ENCODE measurements around the gene CCDC178. TPM values are rescaled to one million over a fixed set of nuclear protein-coding genes. Genes with fewer than 3 reads are reported as not detected.
"Not testable (repeated sequence)": the region's sequence is repeated elsewhere in the genome, so short reads cannot be mapped to it uniquely, and the experiment has no call there.

CCDC178 gene
- polyA plus RNA-seq, 4 donors = 1.7 to 2.4 (median 1.8) TPM

DNA sequence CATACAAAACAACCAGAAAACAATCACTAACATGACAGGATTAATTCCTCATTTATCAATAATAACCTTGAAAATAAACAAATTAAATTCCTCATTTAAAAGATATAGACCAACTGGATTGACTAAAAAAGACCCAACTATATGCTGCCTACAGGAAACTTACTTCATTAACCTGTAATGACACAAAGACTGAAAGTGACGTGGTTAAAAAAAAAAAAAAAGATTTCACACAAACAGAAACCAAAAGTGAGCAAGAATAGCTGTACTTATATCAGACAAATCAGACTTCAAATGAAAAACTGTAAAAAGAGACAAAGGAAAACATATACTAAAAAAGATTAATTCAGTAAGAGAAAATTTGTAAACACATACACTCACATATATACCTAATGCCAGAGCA is 201.2 kb downstream of the CCDC178 start:
- no peak for DNase-seq (ENCODE audit: low read depth in 4 of 4, low spot score in 3 of 4)

DNA sequence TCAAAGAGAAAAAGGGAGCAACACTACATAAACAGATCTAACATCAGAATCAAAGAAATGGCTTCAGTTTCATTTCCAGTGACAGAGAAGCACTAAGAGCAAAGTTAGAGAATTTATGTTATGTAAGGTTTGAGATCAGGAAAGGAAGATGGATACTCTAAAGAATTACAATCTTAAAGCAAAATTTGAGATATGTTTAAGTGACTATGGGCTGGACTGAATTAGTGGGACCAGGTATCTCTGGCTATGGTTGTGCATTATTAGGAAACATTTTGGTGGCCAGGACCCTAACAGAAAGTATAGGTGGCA is 208.2 kb downstream of the CCDC178 start:
- DNase-seq (ENCODE audit: low read depth in 4 of 4, low spot score in 3 of 4) = no peak

DNA sequence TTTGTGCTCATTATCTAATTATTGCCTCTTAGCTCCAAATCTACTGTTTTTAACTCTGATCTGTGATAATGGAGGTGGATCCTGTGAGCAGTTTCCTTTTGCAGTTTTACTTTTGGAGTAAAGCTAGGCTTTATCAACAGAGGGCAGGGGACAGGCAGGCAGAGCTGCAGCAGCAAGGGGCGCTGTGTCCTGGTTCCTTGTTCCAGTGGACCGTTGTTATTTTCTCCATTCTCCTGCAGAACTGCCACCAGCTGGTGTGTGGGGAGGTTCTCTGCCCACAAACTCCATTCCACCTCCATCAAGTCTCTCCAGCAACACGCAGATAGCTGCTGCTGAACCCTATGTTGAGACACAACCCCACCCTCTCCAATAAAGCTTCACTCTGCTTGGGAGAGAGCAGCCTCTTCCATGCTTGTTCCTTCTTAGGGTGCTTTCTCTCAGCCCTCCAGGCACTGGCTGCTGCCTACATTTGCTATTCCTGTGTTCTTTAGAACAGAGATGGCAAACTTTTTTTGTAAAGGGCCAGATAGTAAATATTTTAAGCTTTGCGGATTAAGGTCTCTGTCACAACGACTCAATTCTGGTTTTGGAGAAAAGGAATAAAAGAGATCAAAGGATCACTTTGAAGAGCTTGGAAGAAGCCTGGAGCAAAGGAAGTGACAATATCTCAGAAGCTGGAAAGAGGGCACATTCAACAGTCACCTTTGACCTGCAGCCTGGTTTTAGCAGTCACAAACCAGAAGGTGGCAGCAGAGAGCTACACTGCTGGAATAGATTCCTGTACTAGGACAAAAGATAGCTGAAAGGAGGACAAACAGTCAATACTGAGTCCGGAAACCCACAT is 208.8 kb downstream of the CCDC178 start:
- DNase-seq (ENCODE audit: low read depth in 4 of 4, low spot score in 3 of 4) = peak; percentile 56 to 74 (median 68)

DNA sequence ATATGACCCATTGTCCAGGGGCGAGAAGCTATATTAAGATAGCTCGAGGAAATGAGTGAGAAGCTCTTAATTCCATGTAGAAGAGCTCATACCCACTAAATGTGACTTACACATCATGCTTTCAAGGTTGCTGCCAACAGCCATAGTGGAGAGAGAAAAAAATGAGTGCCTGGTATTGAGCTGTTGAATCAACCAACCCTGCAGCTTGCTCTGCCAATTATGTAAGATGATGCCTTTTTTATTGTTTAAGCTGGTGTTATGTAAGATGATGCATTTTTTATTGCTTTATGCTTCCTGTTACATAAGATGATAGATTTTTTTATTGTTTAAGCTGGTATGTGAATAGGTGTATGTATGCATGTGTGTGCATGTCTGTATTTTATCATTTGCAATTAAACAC is 228.2 kb downstream of the CCDC178 start:
- DNase-seq (ENCODE audit: low read depth in 4 of 4, low spot score in 3 of 4) = no peak

DNA sequence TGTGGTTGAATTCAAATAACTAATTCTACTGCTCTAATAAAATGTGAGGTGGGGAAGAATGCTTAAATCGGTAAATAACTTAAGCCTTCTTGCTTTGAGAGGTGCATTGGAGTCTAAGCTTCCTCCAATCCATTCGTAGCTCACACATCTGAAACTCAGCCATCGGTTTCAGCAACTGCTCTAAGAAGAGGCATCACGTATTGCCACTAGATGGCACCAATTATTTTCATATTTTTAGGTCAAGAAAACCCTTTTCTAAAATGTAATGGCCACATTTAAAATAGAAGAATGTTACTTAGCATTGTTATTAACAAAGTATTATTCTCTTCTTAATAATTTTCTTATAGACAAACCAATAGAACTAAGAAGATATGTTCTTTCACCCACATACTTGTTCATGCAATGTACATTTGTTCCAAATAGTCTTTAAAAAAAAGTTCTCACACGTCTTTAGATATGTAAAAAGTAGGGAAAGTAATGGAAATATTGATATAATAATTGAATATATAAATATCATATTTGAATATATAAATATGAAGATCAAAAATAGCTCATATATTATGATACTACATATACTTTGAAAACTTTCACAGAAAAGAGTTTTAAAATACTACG is 229.8 kb downstream of the CCDC178 start:
- DNase-seq (ENCODE audit: low read depth in 4 of 4, low spot score in 3 of 4) = peak in 2 of 4 donors; percentile 14 to 20

DNA sequence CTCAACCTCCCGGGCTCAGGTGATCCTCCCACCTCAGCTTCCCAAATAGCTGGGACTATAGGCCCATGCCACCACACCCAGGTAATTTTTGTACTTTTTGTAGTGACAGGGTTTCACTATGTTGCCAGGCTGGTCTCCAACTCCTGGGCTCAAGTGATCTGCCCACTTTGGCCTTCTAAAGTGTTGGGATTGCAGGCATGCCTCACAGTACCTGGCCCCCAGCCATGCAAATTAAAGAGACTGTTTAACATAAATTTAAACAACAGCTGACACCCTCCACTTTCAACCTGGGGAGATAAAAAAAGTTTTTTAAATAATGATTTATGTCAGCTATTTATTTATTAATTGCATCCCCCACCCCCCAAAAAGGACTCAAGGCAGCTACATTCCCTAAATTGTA is 234.7 kb downstream of the CCDC178 start:
- no peak for DNase-seq (ENCODE audit: low read depth in 4 of 4, low spot score in 3 of 4)

DNA sequence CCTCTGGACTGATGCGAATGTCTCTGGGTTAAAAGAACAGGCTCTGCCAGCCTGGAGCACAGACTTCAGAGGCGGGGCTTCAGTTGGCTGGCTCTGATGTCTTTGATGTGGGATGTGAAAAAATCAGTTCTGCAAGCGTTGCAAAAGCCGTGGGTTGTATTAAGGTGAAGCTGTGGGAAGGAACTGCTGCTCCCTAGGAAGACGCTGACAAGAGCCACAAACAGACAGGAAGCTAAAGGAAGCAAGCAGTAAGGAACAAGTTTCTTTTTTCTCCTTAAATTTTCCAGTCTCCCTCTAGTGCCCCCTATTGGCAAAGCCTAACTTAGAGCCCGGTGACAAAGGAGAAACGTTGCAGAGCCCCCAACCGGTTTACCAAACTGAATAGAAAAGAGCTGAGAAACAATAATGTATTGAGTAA is 239.0 kb downstream of the CCDC178 start:
- peak; percentile 55 to 61 (median 59) for DNase-seq (ENCODE audit: low read depth in 4 of 4, low spot score in 3 of 4)

DNA sequence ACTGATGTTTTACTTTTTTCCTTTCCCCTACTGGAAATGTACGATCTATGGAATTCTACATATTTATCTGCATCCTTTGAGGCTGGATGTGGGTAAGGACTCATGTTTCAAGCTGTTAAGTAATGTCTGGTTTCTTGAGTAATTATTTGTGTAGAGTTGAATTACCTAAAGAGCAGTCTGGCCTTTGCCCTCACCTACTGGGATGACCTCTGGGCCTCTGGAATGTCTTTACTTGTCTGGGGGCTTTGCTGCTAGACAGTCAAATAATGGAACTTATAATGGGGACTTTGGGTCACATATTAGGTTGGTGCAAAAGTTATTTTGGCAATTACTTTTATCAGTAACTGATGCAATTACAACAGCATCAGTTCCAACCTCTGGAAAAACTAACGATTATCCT is 244.7 kb downstream of the CCDC178 start:
- no peak for DNase-seq (ENCODE audit: low read depth in 4 of 4, low spot score in 3 of 4)

DNA sequence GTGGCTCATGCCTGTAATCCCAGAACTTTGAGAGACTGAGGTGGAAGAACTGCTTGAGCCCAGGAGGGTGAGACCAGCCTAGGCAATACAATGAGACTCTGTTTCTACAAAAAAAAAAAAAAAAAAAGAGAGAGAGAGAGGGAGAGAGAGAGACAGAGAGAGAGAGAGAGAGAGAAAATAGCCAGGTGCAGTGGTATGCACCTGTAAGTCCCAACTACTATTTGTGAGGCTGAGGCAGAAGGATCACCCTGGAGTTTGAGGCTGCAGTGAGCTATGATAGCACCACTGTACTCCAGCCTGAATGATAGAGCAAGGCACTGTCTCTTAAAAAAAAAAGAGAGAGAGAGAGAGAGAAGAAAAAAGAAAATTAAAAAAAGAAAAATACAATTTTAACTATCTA is 245.7 kb downstream of the CCDC178 start:
- DNase-seq (ENCODE audit: low read depth in 4 of 4, low spot score in 3 of 4) = no peak

DNA sequence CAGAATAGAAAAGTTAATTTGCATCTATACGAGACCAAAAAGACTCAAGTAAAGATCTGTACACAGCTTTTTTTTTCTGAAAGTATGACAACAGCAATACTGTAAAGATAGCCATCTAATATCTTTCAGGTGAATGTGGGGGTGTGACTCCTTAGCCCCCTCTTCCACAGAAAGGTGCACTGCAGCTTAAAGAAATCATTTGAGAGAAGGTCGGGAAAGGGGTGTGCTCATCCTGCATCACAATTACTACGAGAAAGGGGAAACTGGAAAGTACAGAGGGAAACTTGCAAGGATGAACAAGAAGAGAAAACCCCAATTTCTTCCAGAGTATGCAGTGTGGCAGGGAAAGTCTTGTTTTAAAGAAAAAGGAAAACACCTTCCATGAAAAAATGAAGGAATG is 255.6 kb downstream of the CCDC178 start:
- no peak for DNase-seq (ENCODE audit: low read depth in 4 of 4, low spot score in 3 of 4)

DNA sequence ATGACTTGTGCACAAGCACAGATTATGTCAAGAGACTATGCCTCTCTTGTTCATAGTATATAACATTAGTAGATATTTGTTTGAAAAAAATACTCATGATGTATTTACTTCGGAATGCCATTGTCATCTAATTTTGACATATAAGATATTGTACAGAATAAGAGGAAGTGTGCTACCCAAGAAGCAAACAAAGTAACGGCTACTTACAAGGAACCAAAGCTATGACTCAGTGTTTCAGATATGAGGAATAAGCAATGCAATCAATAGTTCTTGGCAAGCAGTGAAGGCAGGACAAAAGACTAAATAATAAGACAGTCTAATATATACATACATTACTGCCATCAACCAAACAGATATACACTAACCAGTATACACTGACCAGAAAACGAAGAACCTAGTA is 256.3 kb downstream of the CCDC178 start:
- DNase-seq (ENCODE audit: low read depth in 4 of 4, low spot score in 3 of 4) = no peak

DNA sequence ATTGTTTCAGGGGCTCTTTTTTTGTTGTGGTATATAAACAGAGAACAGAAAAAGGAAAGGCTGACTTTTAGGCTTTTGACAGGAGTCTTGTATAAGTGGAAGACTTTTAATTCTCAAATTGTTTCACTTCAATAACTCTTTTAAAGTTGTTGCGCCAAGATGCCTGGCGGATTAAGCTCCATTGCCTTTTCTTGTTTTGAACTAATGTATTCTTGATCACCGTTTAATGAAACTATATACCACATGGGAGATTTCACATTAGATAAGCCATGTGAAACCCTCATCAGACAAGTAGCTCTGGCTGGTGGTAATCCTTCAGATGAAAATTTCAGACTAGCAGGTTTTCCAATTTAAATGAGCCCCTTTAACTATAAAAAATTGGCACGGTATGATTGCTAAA is 257.4 kb downstream of the CCDC178 start:
- DNase-seq (ENCODE audit: low read depth in 4 of 4, low spot score in 3 of 4) = no peak

DNA sequence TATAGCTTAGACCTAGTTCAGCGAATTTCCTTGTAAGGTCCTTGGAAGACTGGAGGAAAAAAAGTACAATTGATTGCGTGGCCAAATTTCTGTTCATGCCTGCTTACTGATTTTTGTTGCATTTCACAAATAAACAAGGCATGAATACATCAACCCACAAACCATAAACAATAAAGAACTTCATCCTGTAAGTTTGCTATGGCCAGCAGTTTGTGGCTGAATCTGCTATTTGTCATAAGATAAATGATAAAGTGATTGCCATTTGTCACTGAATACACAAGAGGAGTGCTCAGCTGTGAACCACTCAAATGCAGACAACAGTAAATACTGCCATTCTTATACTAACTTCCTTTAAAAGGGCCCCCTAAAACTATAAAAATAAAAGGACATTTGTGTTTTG is 259.5 kb downstream of the CCDC178 start:
- DNase-seq (ENCODE audit: low read depth in 4 of 4, low spot score in 3 of 4) = no peak

DNA sequence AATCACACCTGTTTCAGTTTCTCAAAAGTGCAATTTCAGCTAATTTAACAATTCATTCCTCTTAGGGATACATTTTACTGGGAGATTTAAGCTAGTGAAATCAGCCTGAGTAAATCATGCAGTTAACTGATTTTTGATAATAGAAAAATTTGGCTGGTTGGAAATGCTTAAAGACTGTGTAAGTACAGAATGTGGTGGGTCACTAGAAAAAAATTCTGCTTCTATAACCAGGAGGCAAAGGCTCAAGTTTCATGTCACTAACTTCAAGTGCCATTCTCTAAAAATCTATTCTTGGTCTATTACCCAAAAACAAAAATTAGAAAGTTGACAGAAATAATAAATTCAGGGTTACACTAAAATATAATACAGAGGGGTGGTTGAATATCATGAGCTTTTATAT is 271.3 kb downstream of the CCDC178 start:
- DNase-seq (ENCODE audit: low read depth in 4 of 4, low spot score in 3 of 4) = no peak

DNA sequence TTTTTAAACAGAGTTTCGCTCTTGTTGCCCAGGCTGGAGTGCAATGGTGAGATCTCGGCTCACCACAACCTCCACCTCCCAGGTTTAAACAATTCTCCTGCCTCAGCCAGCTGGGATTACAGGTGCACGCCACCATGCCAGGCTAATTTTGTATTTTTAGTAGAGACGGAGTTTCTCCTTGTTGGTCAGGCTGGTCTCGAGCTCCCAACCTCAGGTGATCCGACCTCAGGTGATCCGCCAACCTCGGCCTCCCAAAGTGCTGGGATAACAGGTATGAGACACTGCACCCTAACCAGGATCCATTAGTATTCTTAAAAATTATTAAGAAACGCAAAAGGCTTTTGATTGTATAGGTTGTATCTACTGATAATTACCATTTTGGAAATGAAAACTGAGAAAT is 276.4 kb downstream of the CCDC178 start:
- not testable (repeated sequence) for DNase-seq (ENCODE audit: low read depth in 4 of 4, low spot score in 3 of 4)

DNA sequence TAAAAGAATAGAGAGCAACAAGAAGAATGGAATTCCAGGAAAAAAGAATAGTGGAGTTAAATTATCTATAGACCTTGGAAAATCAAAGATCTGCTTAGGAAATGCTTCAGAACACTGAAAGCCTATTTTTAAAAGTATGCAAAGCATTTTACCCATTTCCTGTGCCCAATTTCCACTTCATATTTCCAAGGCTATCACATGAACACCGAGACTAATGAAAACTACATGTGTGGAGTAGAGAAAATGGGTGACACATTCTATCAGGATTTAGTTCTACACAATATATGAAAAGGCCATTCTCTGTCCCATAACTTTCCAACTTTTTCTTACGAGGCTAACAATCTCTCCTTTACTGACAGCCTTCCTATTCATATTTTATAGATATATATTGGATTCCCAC is 279.4 kb downstream of the CCDC178 start:
- no peak for DNase-seq (ENCODE audit: low read depth in 4 of 4, low spot score in 3 of 4)

DNA sequence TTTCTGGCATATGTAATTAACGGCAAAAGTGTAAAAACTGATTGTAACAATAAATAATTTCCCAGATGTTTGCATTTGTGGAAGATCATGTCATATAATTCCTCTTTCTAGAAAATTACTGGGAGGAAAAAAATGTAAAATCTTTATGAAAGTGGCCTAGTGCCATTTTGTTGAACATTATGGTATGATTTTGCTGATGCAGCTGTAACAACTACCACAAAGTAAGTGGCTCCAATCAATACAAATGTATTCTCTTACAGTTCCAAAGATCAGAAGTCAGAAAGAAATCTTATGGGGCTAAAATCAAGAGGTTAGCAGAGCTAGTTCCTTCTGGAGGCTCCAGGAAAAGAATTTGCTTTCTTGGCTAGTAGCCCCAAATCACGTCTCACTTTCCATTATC is 281.4 kb downstream of the CCDC178 start:
- DNase-seq (ENCODE audit: low read depth in 4 of 4, low spot score in 3 of 4) = no peak

DNA sequence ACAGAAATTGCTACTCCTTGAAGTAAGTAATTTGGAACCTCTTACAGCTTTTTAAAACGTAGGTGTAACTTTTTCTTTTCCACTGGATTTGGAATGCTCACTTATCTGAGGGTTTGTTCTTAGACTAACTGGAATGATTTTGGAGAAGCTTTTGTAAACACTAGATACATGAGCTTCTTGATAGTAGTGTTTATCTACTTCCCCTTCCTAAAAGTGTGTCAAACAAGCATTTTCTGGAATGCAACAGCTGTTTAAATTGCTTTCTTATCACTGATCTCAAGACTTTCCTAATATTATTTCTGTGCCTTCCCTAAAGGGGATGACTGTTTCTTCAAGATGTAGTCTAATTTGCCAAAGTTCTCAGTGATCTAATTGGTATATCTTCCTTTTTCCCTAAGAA is 282.6 kb downstream of the CCDC178 start:
- DNase-seq (ENCODE audit: low read depth in 4 of 4, low spot score in 3 of 4) = no peak

DNA sequence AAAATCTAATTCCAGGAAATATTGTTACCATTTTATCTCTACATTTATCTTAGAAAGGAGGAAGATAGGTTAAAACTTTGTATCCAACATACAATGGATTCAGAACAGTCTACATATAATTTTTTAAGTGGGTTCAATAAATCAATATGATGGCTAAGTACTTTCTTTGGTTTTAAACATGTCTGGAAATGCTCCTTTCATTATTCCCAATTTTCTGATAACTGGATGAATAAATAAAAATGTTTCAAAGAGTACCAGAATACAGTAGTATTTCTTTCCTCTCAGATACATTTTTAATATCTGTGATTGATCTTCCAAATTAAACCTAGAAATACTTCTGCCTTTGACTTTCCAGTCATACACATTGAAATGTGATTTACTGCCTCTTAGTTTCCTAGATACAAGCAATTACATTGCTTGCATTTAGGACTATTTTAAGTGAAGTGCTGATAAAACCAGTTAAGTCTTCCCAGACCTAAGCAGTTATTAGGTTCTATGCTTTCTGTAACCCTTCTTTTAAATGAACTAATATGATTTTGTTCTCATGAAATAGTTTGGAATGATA is 283.5 kb downstream of the CCDC178 start:
- DNase-seq (ENCODE audit: low read depth in 4 of 4, low spot score in 3 of 4) = no peak

DNA sequence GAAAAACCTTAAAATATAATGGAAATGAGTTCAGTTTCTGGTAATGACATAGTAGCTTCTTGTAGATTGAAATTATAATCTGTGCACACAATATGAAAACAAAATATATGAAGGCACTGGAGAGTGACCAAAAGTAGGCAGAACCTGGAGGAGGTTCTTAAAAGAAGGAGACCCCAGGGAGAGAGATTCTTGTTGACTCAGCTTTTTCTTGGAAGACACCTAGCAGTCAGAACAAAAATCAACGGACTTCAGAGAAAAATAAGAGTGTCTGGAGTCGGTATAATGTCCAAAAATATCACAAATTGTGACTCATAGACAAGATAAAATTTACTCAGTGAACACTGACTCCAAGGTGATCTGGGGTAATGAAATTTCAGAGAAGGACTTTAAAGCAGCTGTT is 286.5 kb downstream of the CCDC178 start:
- no peak for DNase-seq (ENCODE audit: low read depth in 4 of 4, low spot score in 3 of 4)

DNA sequence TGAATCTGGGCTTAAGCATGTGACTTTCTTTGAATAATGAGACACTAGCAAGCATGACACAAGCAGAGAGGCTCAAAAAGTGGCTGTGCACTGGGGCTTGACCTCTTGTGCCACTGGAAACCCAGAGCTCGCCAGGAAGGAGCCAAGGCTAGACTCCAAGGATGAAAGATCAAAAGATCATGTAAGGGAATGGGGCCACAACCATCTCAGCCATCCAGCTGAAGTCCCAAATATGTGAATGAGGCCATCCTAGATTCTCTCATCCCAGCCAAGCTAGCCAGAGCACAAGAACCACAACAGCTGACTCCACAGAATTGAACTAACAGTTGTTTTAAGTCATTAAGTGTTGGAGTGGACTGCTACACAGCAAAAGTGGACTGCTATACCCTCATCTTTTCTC is 288.1 kb downstream of the CCDC178 start:
- no peak for DNase-seq (ENCODE audit: low read depth in 4 of 4, low spot score in 3 of 4)

DNA sequence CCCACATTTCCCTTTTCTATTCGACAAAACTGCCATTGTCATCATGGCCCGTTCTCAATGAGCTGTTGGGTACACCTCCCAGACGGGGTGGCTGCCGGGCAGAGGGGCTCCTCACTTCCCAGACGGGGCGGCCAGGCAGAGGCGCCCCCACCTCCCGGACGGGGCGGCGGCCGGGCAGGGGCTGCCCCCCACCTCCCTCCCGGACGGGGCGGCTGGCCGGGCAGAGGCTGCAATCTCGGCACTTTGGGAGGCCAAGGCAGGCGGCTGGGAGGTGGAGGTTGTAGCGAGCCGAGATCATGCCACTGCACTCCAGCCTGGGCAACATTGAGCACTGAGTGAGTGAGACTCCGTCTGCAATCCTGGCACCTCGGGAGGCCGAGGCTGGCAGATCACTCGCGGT is 292.7 kb downstream of the CCDC178 start:
- DNase-seq (ENCODE audit: low read depth in 4 of 4, low spot score in 3 of 4) = not testable (repeated sequence)

Measured in right renal pelvis (tissue), 4 donors.